Body of pancreas (tissue), 4 donors: ENCODE results near the gene HS6ST2. TPM values are rescaled to one million over a fixed set of nuclear protein-coding genes. Genes with fewer than 3 reads are reported as not detected.

Experiments used
- ATAC-seq: fragments of 150-250 bp; one replicate; pipeline ENCODE4 v1.9.1; 2016
- DNase-seq, 4 donors: peaks; one replicate each; pipeline ENCODE4 v3.0.0-alpha.2; 2019
- H3K27ac ChIP-seq, 4 donors: fragments of 200-600 bp; sonication (generic); 1 replicate in 3 of 4; 2 replicates in 1 of 4; pipeline versions ENCODE4 v1.5.1 to v1.6.1; 2016 to 2019; ENCODE audit warnings: mild to moderate bottlenecking in 1 of 4, mixed read lengths in 1 of 4, moderate library complexity in 1 of 4
- H3K27me3 ChIP-seq, 2 donors: fragments of 200-600 bp; sonication (generic); one replicate each; pipeline ENCODE4 v1.6.0; 2016; ENCODE audit warnings: mild to moderate bottlenecking in 1 of 2
- H3K36me3 ChIP-seq, 2 donors: fragments of 200-600 bp; sonication (generic); replicated peaks in 1 of 2; 2 replicates each; pipeline ENCODE4 v1.5.1; 2016; ENCODE audit warnings: low read depth in 2 of 2; ENCODE audit not compliant: insufficient read depth in 1 of 2
- H3K4me1 ChIP-seq: fragments of 200-600 bp; sonication (generic); one replicate; pipeline ENCODE4 v1.6.0; 2016
- H3K4me3 ChIP-seq, 2 donors: fragments of 200-600 bp; sonication (generic); 1 replicate in 1 of 2; 2 replicates in 1 of 2; pipeline ENCODE4 v1.5.1; 2016 to 2019
- H3K9me3 ChIP-seq, 3 donors: fragments of 200-600 bp; sonication (generic); 1 replicate in 2 of 3; 2 replicates in 1 of 3; pipeline ENCODE4 v1.5.1; 2016
- POLR2A ChIP-seq, 3 donors: fragments of 450-650 bp; IDR thresholded peaks; one replicate each; pipeline ENCODE4 v1.6.1; 2016; ENCODE audit warnings: antibody characterized with exemption in 3 of 3, mild to moderate bottlenecking in 2 of 3
- WGBS, 2 donors: methylation state at CpG; one replicate each; pipeline ENCODE4 v1.1.5; 2017; 5-methylcytosine and 5-hydroxymethylcytosine counted together
- intact Hi-C: fragments of 100-400 bp; cut with DNase I; formaldehyde crosslinking; loops from one replicate; pipeline ENCODE4 v1.15.1; 2023
- total RNA-seq, 2 donors: library from RNA; depleted of rRNA; stranded (reverse); fragments of >200 nt; gene quantifications; one replicate each; pipeline ENCODE4 v1.1.0, GENCODE V29; 2016
- TF ChIP-seq, protein P1 (sequence below), 7 experiments: fragments of 450-650 bp in 4 of 7; fragments of 200-600 bp in 3 of 7; sonication (generic) in 3 of 7; IDR thresholded peaks; one replicate each; pipeline ENCODE4 v1.5.1; 2016 to 2019; ENCODE audit warnings: antibody characterized with exemption in 7 of 7

The HS6ST2 gene
- total RNA-seq, 2 donors from 2014 or later, result 2.6 to 5.3 TPM

DNA sequence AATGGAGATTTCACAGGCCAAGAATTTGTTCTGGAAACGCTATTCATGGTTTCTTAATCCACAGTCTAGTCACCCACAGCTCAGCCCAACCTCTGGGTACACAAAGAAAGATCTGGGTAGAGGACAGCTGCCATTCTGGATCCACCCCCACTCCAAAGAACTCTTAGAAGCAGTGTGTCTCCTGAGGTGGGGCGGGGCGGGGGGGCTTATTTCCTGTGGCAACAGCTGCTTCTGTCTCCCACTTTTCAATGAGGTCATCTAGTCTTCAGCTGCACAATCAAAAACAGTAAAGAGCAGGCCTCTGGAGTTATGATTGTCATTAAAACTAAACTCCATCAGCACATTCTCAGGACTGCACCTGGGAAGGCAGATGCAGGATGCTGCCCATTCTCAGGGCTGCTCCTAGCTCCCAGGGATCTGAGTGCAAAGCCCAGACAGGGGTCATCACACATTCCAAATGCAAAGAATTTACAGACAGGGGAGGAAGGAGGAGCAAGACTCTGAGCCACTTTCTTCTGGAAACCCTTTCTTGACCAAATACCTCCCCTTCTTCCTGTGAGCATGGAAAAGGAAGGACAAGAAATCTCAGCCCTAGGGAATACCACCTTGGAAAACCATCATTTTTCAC is 207.3 kb downstream of the HS6ST2 start:
- ATAC-seq (no peak), DNase-seq (no peak)
- WGBS, 2 donors, result 65 to 67% methylated on average over 1 to 2 of the region's 3 CpGs
- no peaks in the 10 kb centered on the region for H3K36me3 ChIP-seq
- H3K4me1 ChIP-seq, result no peaks in the 10 kb centered on the region
- H3K9me3 ChIP-seq, result no peaks in the 10 kb centered on the region
- H3K27me3 ChIP-seq, result no peaks in the 10 kb centered on the region
- H3K4me3 ChIP-seq, result no peak overlapping the region
- intact Hi-C loops, result no loop called here
- H3K27ac ChIP-seq, result no peak overlapping the region
- no peak for TF ChIP-seq POLR2A (IDR thresholded peaks at IDR 0.05)
- TF ChIP-seq, protein P1, sequence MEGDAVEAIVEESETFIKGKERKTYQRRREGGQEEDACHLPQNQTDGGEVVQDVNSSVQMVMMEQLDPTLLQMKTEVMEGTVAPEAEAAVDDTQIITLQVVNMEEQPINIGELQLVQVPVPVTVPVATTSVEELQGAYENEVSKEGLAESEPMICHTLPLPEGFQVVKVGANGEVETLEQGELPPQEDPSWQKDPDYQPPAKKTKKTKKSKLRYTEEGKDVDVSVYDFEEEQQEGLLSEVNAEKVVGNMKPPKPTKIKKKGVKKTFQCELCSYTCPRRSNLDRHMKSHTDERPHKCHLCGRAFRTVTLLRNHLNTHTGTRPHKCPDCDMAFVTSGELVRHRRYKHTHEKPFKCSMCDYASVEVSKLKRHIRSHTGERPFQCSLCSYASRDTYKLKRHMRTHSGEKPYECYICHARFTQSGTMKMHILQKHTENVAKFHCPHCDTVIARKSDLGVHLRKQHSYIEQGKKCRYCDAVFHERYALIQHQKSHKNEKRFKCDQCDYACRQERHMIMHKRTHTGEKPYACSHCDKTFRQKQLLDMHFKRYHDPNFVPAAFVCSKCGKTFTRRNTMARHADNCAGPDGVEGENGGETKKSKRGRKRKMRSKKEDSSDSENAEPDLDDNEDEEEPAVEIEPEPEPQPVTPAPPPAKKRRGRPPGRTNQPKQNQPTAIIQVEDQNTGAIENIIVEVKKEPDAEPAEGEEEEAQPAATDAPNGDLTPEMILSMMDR (IDR thresholded peaks at IDR 0.05), result no peak

DNA sequence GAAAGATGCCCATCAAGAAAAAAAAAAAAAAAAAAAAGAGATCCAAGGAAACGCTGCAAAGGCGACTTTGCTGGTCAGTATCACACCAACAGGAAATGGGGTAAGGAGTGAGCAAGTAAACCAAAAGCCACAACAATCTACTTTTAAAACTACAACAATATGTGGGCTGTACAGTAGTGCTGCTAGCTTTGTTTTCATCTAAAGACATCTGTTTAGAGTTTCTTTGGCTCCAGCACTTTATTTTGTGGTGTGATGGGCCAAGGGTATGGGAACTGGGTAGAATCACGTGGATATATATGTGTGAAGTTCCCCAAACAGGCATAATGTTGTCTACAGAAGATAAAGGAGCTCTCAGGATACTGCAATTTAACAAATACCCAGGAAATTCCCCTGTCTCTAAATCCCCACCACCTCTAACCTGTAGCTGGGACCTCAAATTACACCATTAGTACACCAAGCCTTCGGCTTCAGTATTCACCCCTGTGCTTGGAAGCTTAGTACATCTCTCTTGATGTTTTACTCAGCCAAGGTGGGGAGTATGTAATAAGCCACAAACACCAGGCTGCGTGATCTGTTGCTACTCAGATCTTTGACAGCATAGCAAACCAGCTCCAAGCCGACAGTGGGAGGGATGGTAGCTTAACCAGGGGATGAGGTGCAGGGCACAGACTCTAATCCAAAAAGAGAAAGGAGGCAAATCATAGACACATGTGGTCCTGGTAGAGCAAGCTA is 207.9 kb downstream of the HS6ST2 start:
- no peak for ATAC-seq
- Histone ChIP-seq H3K36me3 (no peaks in the 10 kb centered on the region), H3K9me3 (no peaks in the 10 kb centered on the region), H3K4me1 (no peaks in the 10 kb centered on the region), H3K27me3 (no peaks in the 10 kb centered on the region), H3K27ac (no peak overlapping the region), H3K4me3 (no peak overlapping the region)
- 69 to 98% methylated on average over 6 of the region's 6 CpGs for WGBS, 2 donors
- TF ChIP-seq POLR2A (IDR thresholded peaks at IDR 0.05), result no peak
- TF ChIP-seq, protein P1 (IDR thresholded peaks at IDR 0.05), result no peak
- no peak for DNase-seq
- intact Hi-C loops, result no loop called here

DNA sequence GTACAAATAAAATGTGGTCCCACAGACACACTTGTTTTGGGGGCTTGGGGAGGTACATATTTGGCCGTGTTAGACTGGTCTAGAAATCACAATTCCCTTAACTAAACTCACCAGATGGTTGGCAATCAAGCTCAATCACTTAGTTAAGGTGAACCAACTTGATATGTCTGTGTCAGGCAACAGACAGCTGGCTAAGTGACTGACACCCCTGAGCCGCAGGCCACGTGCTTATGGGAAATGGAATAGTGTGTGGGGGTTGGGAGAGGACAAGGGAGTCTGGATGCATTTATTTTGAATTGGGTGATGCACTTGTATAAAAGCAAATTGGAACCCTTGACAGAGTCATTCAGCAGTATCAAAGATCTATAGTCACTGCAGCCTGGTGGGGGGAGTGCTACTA is 209.0 kb downstream of the HS6ST2 start:
- ATAC-seq, result no peak
- no peak for DNase-seq
- H3K36me3 ChIP-seq, result no peaks in the 10 kb centered on the region
- no peak for TF ChIP-seq POLR2A (IDR thresholded peaks at IDR 0.05)
- TF ChIP-seq, protein P1 (IDR thresholded peaks at IDR 0.05), result no peak
- 81 to 92% methylated on average over 2 to 3 of the region's 3 CpGs for WGBS, 2 donors
- H3K27ac ChIP-seq, result no peak overlapping the region
- intact Hi-C loops, result no loop called here
- no peak overlapping the region for H3K4me3 ChIP-seq
- H3K9me3 ChIP-seq, result no peaks in the 10 kb centered on the region
- no peaks in the 10 kb centered on the region for H3K27me3 ChIP-seq
- H3K4me1 ChIP-seq, result no peaks in the 10 kb centered on the region

DNA sequence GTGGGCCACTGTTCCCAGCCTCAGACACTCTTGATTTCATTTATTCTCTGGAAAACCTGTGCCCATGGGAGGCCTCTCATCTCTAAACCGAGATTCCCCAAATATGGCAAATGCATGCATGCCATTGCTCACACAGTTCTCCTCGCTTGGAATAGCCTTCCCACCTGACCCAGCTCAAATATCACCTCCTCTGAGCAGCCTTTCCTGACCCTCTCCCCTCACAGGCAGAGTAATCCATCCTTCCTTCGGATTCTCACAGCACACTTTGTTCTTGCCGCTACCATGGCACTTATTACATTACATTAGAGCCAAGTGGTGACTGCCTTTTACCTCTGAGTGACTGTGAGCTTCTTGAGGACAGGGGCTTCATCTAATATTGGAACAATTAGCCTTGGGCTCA is 209.5 kb downstream of the HS6ST2 start:
- Histone ChIP-seq H3K27ac (no peak overlapping the region), H3K36me3 (no peaks in the 10 kb centered on the region), H3K9me3 (no peaks in the 10 kb centered on the region), H3K4me1 (no peaks in the 10 kb centered on the region), H3K27me3 (no peaks in the 10 kb centered on the region), H3K4me3 (no peak overlapping the region)
- ATAC-seq (no peak), DNase-seq (no peak)
- TF ChIP-seq, protein P1 (IDR thresholded peaks at IDR 0.05), result no peak
- TF ChIP-seq POLR2A (IDR thresholded peaks at IDR 0.05), result no peak
- intact Hi-C loops, result no loop called here
- 78 to 89% methylated on average over 4 of the region's 4 CpGs for WGBS, 2 donors

DNA sequence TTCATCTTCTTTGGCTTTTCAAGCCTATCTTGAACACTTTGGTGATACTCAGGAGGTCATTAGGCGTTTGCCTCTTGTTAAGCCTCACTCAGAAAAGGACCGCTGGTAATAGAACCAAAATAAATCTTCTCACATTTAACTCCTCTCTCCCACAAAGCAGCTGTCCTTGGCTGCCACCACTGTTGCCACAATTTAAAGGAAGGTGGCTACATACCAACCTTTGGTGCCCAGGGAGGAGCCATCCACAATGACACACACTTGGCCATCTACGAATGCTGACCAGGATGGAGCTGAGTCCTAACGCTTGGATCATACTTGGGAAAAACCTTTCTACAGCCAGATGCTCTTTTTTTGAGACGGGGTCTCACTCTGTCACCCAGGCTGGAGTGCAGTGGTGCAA is 210.2 kb downstream of the HS6ST2 start:
- Histone ChIP-seq H3K27me3 (no peaks in the 10 kb centered on the region), H3K9me3 (no peaks in the 10 kb centered on the region), H3K4me3 (no peak overlapping the region), H3K27ac (no peak overlapping the region), H3K36me3 (no peaks in the 10 kb centered on the region), H3K4me1 (no peaks in the 10 kb centered on the region)
- ATAC-seq, result no peak
- no peak for DNase-seq
- TF ChIP-seq, protein P1 (IDR thresholded peaks at IDR 0.05), result no peak
- no peak for TF ChIP-seq POLR2A (IDR thresholded peaks at IDR 0.05)
- intact Hi-C loops, result no loop called here
- 71 to 100% methylated on average over 2 to 5 of the region's 5 CpGs for WGBS, 2 donors
